Activated CD8-positive, alpha-beta memory T cell treated with anti-CD3 and anti-CD28 coated beads, Interleukin-2, amount 50 U/mL, for 48 hours (primary cell): Measurements from ENCODE around the gene NSF.
A peak's percentile ranks its signal among the peaks of the same experiment; 100 is the strongest.
"Not testable (repeated sequence)": the region's sequence is repeated elsewhere in the genome, so short reads cannot be mapped to it uniquely, and the experiment has no call there.

Experiments
- DNase-seq: peaks from one replicate; pipeline ENCODE4 v3.0.0-alpha.2; 2020

The NSF gene

DNA sequence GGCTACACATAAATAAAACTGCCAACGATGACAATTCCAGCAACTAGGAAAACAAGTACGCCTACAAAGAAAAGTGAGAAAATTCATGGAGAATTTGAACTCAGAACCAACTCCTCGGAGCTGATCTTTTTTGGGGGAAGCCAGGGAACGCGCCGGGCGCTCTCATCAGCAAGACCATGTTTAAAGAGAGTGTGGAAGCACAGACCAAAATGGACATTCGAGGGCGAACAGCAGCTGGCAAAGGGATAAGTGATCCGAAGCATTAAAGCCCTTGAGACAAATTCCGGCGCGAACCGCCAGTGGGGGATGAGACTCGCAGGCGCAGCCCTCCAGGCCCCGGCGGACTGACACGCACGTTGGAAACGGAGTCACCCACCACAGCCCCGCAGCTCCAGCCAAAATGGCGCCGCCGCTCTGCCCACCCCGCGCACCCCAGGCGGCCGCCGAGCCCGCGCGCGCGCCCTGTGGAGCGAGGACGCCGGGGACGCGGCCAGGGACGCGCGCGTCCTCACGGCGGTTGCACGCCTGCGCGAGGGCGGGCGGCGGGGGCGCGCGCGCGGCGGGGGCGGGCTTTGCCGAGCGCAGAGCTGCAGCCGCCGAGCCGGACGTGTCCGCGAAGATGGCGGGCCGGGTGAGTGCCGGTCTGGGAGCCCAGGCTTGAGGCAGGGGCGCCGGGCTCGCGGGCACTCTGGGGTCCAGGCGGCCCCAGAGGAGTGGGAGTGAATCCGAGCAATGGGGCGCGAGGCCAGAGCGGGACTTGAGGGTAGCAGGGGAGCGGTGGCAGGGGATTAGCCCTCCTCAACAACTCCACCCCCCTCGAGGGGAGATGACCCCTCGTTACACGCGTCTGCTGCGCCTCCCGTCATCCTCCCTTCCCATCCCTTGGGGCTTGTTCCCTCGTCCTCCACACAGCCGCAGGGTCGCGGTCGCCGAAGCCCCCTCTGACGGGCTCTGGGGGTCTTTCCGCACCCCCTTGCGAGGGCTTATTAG is at the start of gene NSF:
TSS of gene NSF (plus strand) at position 513 of the 990 bp plus-strand sequence. CDS start at position 620, 107 bp downstream.
- DNase-seq: not testable (repeated sequence)

- DNase-seq: not testable (repeated sequence)
Observed at GRCh38 chr17:46548607-46549006, 41.9 kb upstream of the NSF start.

- not testable (repeated sequence) for DNase-seq
Observed at GRCh38 chr17:46559155-46559554, 31.3 kb upstream of the NSF start.

GRCh38 chr17:46560048-46560447 is 30.4 kb upstream of the NSF start:
- not testable (repeated sequence) for DNase-seq

DNA sequence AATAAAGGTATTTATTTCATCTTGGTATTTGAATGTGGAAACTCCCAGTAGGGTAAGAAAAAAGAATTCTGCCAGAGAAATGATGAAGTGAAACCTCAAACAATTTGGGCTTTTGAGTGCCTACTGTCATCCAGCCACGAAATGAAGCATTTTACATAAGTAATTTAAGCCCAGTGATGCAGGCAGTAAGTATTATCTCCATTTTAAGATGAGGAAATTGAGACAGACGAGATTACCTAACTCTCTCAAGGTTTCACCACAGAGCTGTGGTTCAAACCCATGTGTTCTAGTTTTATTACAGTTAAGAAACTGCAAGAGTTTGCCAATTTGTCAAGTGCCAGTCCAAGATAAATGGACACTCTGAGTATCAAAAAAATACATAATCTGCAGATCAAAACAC is 24.2 kb upstream of the NSF start:
- not testable (repeated sequence) for DNase-seq

GRCh38 chr17:46566980-46567379 is 23.5 kb upstream of the NSF start:
- DNase-seq: not testable (repeated sequence)

GRCh38 chr17:46571796-46572195 is 18.7 kb upstream of the NSF start:
- DNase-seq: not testable (repeated sequence)

GRCh38 chr17:46579083-46580075 is 11.1 kb upstream of the NSF start, which contains the start of gene ARL17A:
Gene ARL17A (minus strand): TSS chr17:46579691. CDS start chr17:46576322, 3,369 bp downstream.
- DNase-seq: peak; percentile 77

DNA sequence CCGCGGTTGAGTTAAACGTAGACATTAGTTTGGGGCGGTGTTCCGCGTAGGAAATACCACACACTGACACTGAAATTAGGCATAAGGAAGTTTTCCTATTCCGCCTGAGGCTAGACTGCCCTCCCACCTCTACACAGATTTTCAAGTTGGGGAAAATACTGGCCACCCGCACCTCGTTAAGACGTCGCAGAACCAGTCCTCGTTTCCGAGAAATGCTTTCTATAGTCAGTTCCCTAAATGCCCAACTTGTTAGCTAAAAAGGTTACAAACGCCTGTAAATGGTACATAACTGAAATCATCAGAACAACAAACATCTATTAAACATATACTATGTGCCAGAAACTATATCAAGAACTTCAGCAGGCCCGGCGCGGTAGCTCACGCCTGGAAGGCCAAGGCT is 10.4 kb upstream of the NSF start:
- not testable (repeated sequence) for DNase-seq

- not testable (repeated sequence) for DNase-seq
Observed at GRCh38 chr17:46585444-46585843, 5.0 kb upstream of the NSF start.

DNA sequence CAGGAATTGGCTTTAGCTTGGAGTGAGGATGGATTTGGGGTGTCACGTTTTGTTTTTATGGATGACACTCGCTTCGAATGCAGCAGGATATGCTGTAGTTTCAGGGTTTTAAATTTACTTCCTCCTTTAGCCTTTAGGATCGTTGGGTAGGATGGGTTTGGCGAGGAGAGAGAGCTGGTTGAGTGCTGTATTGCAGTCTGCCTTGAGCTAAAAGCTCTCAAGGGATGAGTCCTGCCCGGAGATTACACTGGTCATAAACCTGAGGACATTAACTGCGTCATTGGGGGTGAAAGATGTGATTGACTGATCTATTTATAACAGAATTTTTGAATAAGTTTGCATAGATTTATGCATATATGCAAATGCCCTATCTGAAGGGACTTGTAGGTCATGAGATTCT is 863 bp downstream of the NSF start:
- DNase-seq: not testable (repeated sequence)

- DNase-seq: not testable (repeated sequence)
Observed at GRCh38 chr17:46598344-46598931, 8.0 kb downstream of the NSF start.

DNA sequence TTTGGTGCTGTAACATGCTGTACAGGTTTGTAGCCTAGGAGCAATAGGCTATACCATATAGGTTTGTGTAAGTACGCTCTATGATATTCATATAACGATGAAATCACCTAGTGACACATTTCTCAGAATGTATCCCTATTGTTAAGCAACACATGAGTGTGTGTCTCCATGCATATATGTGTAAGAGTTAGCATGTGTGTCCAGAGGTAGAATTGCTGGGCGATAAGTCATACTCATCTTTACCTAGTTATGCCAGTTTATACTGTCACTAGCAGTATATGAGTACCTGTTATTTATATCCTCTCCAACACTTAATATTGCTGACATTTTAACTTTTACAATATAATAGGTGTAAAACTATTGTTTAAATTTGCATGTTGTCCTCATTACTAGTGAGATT is 10.3 kb downstream of the NSF start:
- DNase-seq: not testable (repeated sequence)

GRCh38 chr17:46603125-46603524 is 12.7 kb downstream of the NSF start:
- DNase-seq: not testable (repeated sequence)

- not testable (repeated sequence) for DNase-seq
Observed at GRCh38 chr17:46611304-46611703, 20.8 kb downstream of the NSF start.

- not testable (repeated sequence) for DNase-seq
Observed at GRCh38 chr17:46613876-46614275, 23.4 kb downstream of the NSF start.

GRCh38 chr17:46617121-46617520 is 26.7 kb downstream of the NSF start:
- not testable (repeated sequence) for DNase-seq

DNA sequence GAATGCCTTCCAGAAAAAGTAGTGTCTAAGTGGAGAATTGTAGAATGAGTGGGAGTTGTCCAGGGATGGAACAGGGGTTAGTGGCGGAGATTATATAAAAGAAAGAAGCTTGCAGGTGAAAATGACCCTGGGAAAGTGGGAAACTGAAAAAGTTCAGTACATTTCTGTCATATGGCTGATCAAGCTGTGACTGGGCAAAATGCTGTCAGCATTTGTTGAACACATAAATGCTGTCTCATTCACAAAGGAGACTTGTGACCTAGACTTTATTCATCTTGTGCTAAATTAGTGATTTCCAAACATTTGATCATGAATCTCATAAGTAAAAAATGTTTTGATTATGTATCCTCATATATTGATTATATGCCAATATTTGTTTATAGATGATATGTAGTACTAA is 28.5 kb downstream of the NSF start:
- not testable (repeated sequence) for DNase-seq

GRCh38 chr17:46623790-46624189 is 33.3 kb downstream of the NSF start:
- DNase-seq: not testable (repeated sequence)

DNA sequence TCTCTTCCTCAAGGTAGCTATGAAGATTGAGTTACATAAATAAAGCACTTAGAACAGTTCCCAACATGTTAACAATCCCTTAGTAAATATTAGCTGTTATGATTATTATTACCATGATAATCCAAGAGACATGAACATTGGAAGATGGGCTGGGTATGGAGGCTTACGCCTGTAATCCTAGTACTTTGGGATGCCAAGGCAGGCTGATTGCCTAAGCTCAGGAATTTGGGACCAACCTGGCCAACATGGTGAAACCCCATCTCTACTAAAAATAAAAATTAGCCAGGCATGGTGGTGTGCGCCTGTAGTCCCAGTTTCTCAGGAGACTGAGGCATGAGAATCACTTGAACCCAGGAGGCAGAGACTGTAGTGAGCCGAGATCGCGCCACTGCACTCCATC is 34.3 kb downstream of the NSF start:
- DNase-seq: not testable (repeated sequence)

GRCh38 chr17:46627452-46627851 is 37.0 kb downstream of the NSF start:
- not testable (repeated sequence) for DNase-seq

DNA sequence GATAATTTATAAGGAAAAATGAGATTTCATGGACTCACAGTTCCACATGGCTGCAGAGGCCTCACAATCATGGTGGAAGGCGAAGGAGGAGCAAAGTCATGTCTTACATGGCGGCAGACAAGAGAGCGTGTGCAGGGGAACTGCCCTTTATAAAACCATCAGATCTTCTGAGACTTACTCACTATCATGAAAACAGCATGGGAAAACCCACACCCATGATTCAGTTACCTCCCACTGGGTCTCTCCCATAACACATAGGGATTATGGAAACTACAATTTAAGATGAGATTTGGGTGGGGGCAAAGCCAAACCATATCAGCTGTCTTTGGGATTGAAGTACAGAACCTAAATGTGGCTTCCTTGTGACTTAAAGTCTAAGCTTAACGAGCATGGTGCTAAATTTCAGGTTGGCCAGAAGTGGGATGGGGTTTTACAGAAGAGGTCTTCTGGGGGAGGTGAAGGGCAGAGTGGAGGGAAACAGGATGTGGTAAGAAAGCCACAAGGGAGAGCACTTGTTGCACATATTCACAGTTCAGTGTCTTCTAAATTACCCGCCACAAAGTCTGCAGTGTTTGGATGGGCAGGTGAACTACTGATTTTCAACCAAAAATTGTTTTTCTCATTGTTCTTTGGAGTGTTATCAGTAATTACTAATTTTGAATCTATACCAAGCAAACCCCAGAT is 38.4 kb downstream of the NSF start:
- not testable (repeated sequence) for DNase-seq
